CD14-positive monocyte (primary cell): Measurements from ENCODE around the gene PLD3. TPM values are rescaled to one million over a fixed set of nuclear protein-coding genes. Genes with fewer than 3 reads are reported as not detected.
A peak's percentile ranks its signal among the peaks of the same experiment; 100 is the strongest.

Experiments
- DNase-seq, 3 donors: peaks; one replicate each; pipeline ENCODE4 v3.0.0-alpha.2; 2011 to 2022
- H2AFZ ChIP-seq: 2 replicates; pipeline ENCODE4 v1.6.0; 2012; ENCODE audit warnings: mild to moderate bottlenecking, low read depth, low read length, inconsistent platforms; ENCODE audit not compliant: insufficient read depth, poor library complexity, severe bottlenecking
- H3K27ac ChIP-seq, 2 donors: 1 replicate in 1 of 2; 2 replicates in 1 of 2; pipeline ENCODE4 v1.5.1; 2012 to 2013; ENCODE audit warnings: low read length in 2 of 2, control low read depth in 1 of 2, inconsistent platforms in 1 of 2, low read depth in 1 of 2, mild to moderate bottlenecking in 1 of 2
- H3K27me3 ChIP-seq, 2 donors: one replicate each; pipeline versions ENCODE4 v1.6.0 to v1.6.1; 2011 to 2013; ENCODE audit warnings: low read length in 2 of 2; ENCODE audit not compliant: control insufficient read depth in 2 of 2, insufficient read depth in 2 of 2
- H3K36me3 ChIP-seq, 2 donors: replicated peaks in 1 of 2; 1 replicate in 1 of 2; 2 replicates in 1 of 2; pipeline versions ENCODE4 v1.5.1 to v1.6.1; 2012 to 2013; ENCODE audit warnings: low read length in 2 of 2, control low read depth in 1 of 2, inconsistent platforms in 1 of 2, mild to moderate bottlenecking in 1 of 2; ENCODE audit not compliant: insufficient read depth in 2 of 2, control insufficient read depth in 1 of 2
- H3K4me1 ChIP-seq, 2 donors: 1 replicate in 1 of 2; 2 replicates in 1 of 2; pipeline versions ENCODE4 v1.5.1 to v1.6.1; 2012 to 2013; ENCODE audit warnings: low read length in 2 of 2, control low read depth in 1 of 2, inconsistent platforms in 1 of 2, mild to moderate bottlenecking in 1 of 2, moderate library complexity in 1 of 2; ENCODE audit not compliant: insufficient read depth in 2 of 2, control insufficient read depth in 1 of 2
- H3K4me2 ChIP-seq: replicated peaks from 2 replicates; pipeline ENCODE3; 2012; ENCODE audit warnings: low read length, moderate library complexity, mild to moderate bottlenecking; ENCODE audit not compliant: poor library complexity, severe bottlenecking; ENCODE audit errors: extremely low read depth
- H3K4me3 ChIP-seq, 3 experiments: fragments of 200-600 bp in 1 of 3; sonication (generic) in 1 of 3; replicated peaks in 1 of 3; 1 replicate in 2 of 3; 2 replicates in 1 of 3; pipeline ENCODE4 v1.5.1; 2011 to 2013; ENCODE audit warnings: low read length in 3 of 3, mild to moderate bottlenecking in 3 of 3, control low read depth in 2 of 3, low read depth in 2 of 3, inconsistent platforms in 1 of 3, moderate library complexity in 1 of 3
- H3K79me2 ChIP-seq: 2 replicates; pipeline ENCODE4 v1.6.0; 2012; ENCODE audit warnings: mild to moderate bottlenecking, control low read depth, inconsistent platforms, low read length, moderate library complexity; ENCODE audit not compliant: insufficient read depth
- H3K9ac ChIP-seq: 2 replicates; pipeline ENCODE4 v1.6.0; 2017; ENCODE audit warnings: low read length, mild to moderate bottlenecking; ENCODE audit not compliant: insufficient read depth, poor library complexity, severe bottlenecking
- H3K9me3 ChIP-seq, 2 donors: replicated peaks in 1 of 2; 1 replicate in 1 of 2; 2 replicates in 1 of 2; pipeline versions ENCODE4 v1.5.1 to v1.6.1; 2012 to 2013; ENCODE audit warnings: low read length in 2 of 2, control low read depth in 1 of 2; ENCODE audit not compliant: control insufficient read depth in 1 of 2, insufficient read depth in 1 of 2
- H4K20me1 ChIP-seq: 2 replicates; pipeline ENCODE4 v1.6.0; 2012; ENCODE audit warnings: mild to moderate bottlenecking, low read length, control low read depth, moderate library complexity; ENCODE audit not compliant: insufficient read depth
- H3K27ac Mint-ChIP-seq, 7 donors: one replicate each; pipeline ENCODE4 v1.8.0; 2020; ENCODE audit warnings: mild to moderate bottlenecking in 7 of 7, mixed read lengths in 7 of 7, moderate library complexity in 6 of 7, inconsistent platforms in 2 of 7
- H3K27me3 Mint-ChIP-seq, 3 donors: one replicate each; pipeline ENCODE4 v1.8.0; 2021 to 2022; ENCODE audit warnings: low read depth in 3 of 3, mild to moderate bottlenecking in 3 of 3, mixed read lengths in 3 of 3, moderate library complexity in 3 of 3, inconsistent platforms in 1 of 3
- H3K36me3 Mint-ChIP-seq, 2 donors: one replicate each; pipeline ENCODE4 v1.8.0; 2020; ENCODE audit warnings: mixed read lengths in 2 of 2, inconsistent platforms in 1 of 2, mild to moderate bottlenecking in 1 of 2
- H3K4me1 Mint-ChIP-seq: one replicate; pipeline ENCODE4 v1.8.0; 2020; ENCODE audit warnings: mild to moderate bottlenecking, mixed read lengths
- H3K4me3 Mint-ChIP-seq, 2 donors: one replicate each; pipeline ENCODE4 v1.8.0; 2020; ENCODE audit warnings: mild to moderate bottlenecking in 2 of 2, mixed read lengths in 2 of 2, moderate library complexity in 1 of 2
- H3K9me3 Mint-ChIP-seq, 7 donors: one replicate each; pipeline ENCODE4 v1.8.0; 2020 to 2022; ENCODE audit warnings: mixed read lengths in 7 of 7, mild to moderate bottlenecking in 6 of 7, moderate library complexity in 6 of 7, inconsistent platforms in 2 of 7
- WGBS: methylation state at CpG from one replicate; pipeline ENCODE4 v1.1.5; 2013; ENCODE audit warnings: missing lambda C conversion rate; ENCODE audit not compliant: insufficient coverage; 5-methylcytosine and 5-hydroxymethylcytosine counted together
- intact Hi-C, 2 donors: fragments of 100-400 bp; cut with micrococcal nuclease; formaldehyde crosslinking; loops; one replicate each; pipeline versions ENCODE4 v1.15.0 to v1.15.1; 2023
- polyA plus RNA-seq, 3 donors: library from polyadenylated mRNA; depleted of rRNA in 1 of 3; unstranded in 2 of 3; stranded (reverse) in 1 of 3; fragments of 300-500 nt in 2 of 3; fragments of >200 nt in 1 of 3; fragmentation: Illumina TruSeq in 2 of 3; gene quantifications; 1 replicate in 2 of 3; 2 replicates in 1 of 3; pipeline ENCODE4 v1.2.3, GENCODE V29; 2012 to 2021
- TF ChIP-seq, protein P1 (sequence below): fragments of 200-600 bp; IDR thresholded peaks from one replicate; pipeline ENCODE4 v1.8.0; 2022; ENCODE audit warnings: antibody characterized with exemption, mild to moderate bottlenecking

Gene PLD3
- polyA plus RNA-seq, 3 donors, result 168 to 334 (median 170) TPM

DNA sequence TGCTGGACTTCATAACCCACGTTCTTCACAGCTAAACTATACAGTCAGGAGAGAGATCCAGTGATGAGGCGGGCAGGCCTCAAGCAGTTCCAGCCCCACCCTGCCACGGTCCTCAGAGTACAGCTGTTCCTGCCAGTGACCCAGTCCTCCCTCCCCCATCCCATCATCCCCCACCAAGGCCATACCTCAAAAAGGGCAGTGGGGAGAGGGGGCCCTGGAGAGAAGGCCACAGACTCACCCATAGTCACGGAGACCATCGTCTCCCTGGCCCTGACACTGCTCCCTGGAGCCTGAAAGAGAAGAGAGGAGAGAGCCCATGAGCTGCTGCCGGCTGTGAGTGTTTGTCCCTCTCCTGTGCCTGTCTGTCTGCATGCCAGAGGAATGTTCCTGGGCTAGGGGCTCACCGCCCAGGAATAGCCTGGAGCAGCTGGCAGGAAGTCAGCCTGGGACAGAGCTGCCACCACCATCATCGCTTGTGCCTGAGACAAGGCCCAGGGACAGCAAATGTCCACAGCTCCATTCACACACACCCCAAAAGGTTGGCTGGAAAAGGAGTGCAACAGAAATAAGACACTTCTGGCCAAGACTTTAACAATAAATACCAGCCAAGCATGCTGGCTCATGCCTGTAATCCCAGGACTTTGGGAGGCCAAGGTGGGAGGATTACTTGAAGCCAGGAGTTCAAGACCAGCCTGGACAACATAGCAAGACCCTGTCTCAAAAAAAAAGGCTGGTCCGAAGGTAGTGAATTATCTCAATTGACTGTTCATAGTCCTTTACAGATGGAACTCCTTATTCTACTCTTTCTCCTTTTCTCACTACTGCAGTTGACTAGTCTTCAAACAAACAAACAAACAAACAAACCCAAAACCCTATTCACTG is 6.7 kb upstream of the PLD3 start:
- Histone ChIP-seq H3K4me3 (no peak overlapping the region), H3K27me3 (no peaks in the 10 kb centered on the region), H3K4me1 (peaks cover 3% of the 10 kb centered on the region in 2 donors), H3K9me3 (no peaks in the 10 kb centered on the region), H4K20me1 (peaks cover 7% of the 10 kb centered on the region), H3K9ac (no peak overlapping the region), H2AFZ (no peak overlapping the region), H3K79me2 (peaks cover 39% of the 10 kb centered on the region), H3K27ac (peak overlapping the region in 1 of 2 donors; percentile 48), H3K4me2 (no peak overlapping the region), H3K36me3 (peaks cover 22 to 45% of the 10 kb centered on the region in 2 donors)
- H3K4me3 Mint-ChIP-seq, result no peak overlapping the region
- no peak for DNase-seq
- TF ChIP-seq, protein P1, sequence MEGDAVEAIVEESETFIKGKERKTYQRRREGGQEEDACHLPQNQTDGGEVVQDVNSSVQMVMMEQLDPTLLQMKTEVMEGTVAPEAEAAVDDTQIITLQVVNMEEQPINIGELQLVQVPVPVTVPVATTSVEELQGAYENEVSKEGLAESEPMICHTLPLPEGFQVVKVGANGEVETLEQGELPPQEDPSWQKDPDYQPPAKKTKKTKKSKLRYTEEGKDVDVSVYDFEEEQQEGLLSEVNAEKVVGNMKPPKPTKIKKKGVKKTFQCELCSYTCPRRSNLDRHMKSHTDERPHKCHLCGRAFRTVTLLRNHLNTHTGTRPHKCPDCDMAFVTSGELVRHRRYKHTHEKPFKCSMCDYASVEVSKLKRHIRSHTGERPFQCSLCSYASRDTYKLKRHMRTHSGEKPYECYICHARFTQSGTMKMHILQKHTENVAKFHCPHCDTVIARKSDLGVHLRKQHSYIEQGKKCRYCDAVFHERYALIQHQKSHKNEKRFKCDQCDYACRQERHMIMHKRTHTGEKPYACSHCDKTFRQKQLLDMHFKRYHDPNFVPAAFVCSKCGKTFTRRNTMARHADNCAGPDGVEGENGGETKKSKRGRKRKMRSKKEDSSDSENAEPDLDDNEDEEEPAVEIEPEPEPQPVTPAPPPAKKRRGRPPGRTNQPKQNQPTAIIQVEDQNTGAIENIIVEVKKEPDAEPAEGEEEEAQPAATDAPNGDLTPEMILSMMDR, result no peak
- 97% methylated on average over 6 of the region's 9 CpGs for WGBS
- intact Hi-C loops, result no loop called here
- peaks cover 32 to 56% of the 10 kb centered on the region in 2 donors for H3K36me3 Mint-ChIP-seq
- peaks cover 0 to 1% (median 0%) of the 10 kb centered on the region in 7 donors for H3K9me3 Mint-ChIP-seq
- peak overlapping the region in 3 of 7 donors; percentile 32 to 68 (median 40) for H3K27ac Mint-ChIP-seq
- peaks cover 0 to 2% (median 0%) of the 10 kb centered on the region in 3 donors for H3K27me3 Mint-ChIP-seq
- peaks cover 12% of the 10 kb centered on the region for H3K4me1 Mint-ChIP-seq

DNA sequence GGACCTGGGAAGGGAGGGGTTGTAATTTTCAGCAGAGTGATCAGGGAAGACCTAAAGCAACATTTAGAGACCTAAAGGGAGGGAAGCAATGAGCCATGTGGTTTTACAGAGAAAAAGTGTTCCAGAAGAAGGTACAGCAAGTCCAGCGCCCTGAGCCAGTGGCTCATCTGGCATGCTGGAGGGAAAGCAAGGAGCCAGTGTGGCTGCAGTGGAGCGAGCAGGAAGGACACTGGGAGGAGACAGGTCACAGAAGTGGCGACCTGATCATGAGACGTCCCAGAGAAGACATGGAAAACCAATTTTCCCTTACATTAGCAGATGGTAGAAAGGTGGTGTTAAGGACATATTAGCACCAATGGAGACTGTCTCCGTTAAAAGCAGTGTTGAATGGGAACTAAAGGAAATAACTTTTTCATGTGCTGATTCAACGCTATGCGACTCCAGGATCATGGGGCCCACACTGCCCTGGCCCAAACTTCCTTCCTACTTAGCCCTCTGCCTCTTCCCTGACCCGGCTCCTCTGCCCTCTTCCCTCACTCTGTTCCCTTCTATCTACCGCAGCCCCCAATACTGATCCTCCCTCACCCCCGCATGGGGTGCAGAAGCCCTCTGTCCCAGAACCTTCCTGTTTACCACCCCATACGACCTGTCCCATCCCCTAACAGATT is 5.7 kb upstream of the PLD3 start:
- Histone ChIP-seq H3K9me3 (no peaks in the 10 kb centered on the region), H3K9ac (no peak overlapping the region), H3K4me2 (no peak overlapping the region), H3K27me3 (no peaks in the 10 kb centered on the region), H4K20me1 (peaks cover 7% of the 10 kb centered on the region), H3K27ac (peak overlapping the region in 1 of 2 donors; percentile 48), H2AFZ (no peak overlapping the region), H3K4me3 (no peak overlapping the region), H3K36me3 (peaks cover 18 to 43% of the 10 kb centered on the region in 2 donors), H3K79me2 (peaks cover 49% of the 10 kb centered on the region), H3K4me1 (peaks cover 12 to 13% of the 10 kb centered on the region in 2 donors)
- H3K4me1 Mint-ChIP-seq, result peaks cover 21% of the 10 kb centered on the region
- TF ChIP-seq, protein P1, result no peak
- WGBS, result 75% methylated on average over 4 of the region's 11 CpGs
- peak overlapping the region in 1 of 7 donors; percentile 15 for H3K27ac Mint-ChIP-seq
- peaks cover 0 to 1% (median 0%) of the 10 kb centered on the region in 7 donors for H3K9me3 Mint-ChIP-seq
- intact Hi-C loops, result no loop called here
- peaks cover 0 to 2% (median 0%) of the 10 kb centered on the region in 3 donors for H3K27me3 Mint-ChIP-seq
- H3K4me3 Mint-ChIP-seq, result no peak overlapping the region
- H3K36me3 Mint-ChIP-seq, result peaks cover 31 to 52% of the 10 kb centered on the region in 2 donors
- no peak for DNase-seq
